Ovary (tissue), 3 donors: ENCODE data around the gene TBC1D16.

Experiments
- CTCF ChIP-seq, 3 donors: fragments of 450-650 bp in 2 of 3; fragments of 200-600 bp in 1 of 3; IDR thresholded peaks; one replicate each; pipeline versions ENCODE4 v1.5.1 to v1.8.0; 2016 to 2022; ENCODE audit warnings: antibody characterized with exemption in 3 of 3, mild to moderate bottlenecking in 1 of 3
- POLR2A ChIP-seq: fragments of 450-650 bp; IDR thresholded peaks from one replicate; pipeline ENCODE4 v1.6.1; 2017; ENCODE audit warnings: antibody characterized with exemption, mild to moderate bottlenecking, moderate library complexity
- donor health status: DM: no; HTN: no; CAD: no.

- TF ChIP-seq CTCF (IDR thresholded peaks at IDR 0.05) (no peak), POLR2A (no peak)
Measured at GRCh38 chr17:79907850-79908249, 127.8 kb downstream of the TBC1D16 start.
